Endothelial cell (in vitro differentiated cells): Measurements from ENCODE around the gene NGEF. TPM values are rescaled to one million over a fixed set of nuclear protein-coding genes. Genes with fewer than 3 reads are reported as not detected.

Experiments used
- DNase-seq: peaks from one replicate; pipeline ENCODE4 v3.0.0; 2021; ENCODE audit warnings: low spot score
- H3K27ac Mint-ChIP-seq: one replicate; pipeline ENCODE4 v1.8.0; 2021; ENCODE audit warnings: mixed read lengths, inconsistent platforms; ENCODE audit not compliant: unreplicated experiment
- H3K27me3 Mint-ChIP-seq: one replicate; pipeline ENCODE4 v1.8.0; 2021; ENCODE audit warnings: mild to moderate bottlenecking, moderate library complexity, mixed read lengths, inconsistent platforms; ENCODE audit not compliant: unreplicated experiment
- H3K36me3 Mint-ChIP-seq: one replicate; pipeline ENCODE4 v1.8.0; 2021; ENCODE audit warnings: mild to moderate bottlenecking, low read depth, mixed read lengths, inconsistent platforms; ENCODE audit not compliant: unreplicated experiment
- H3K4me1 Mint-ChIP-seq: one replicate; pipeline ENCODE4 v1.8.0; 2021; ENCODE audit warnings: mild to moderate bottlenecking, mixed read lengths, inconsistent platforms; ENCODE audit not compliant: unreplicated experiment
- H3K4me3 Mint-ChIP-seq: one replicate; pipeline ENCODE4 v1.8.0; 2021; ENCODE audit warnings: mild to moderate bottlenecking, mixed read lengths, inconsistent platforms; ENCODE audit not compliant: unreplicated experiment
- H3K9me3 Mint-ChIP-seq: one replicate; pipeline ENCODE4 v1.8.0; 2021; ENCODE audit warnings: mixed read lengths, inconsistent platforms; ENCODE audit not compliant: unreplicated experiment
- total RNA-seq: library from RNA; stranded (reverse); fragmentation: NEBNext Ultra II Directional; extraction: Animal tissue kit (Norgen Biotek cat#: 25700); gene quantifications from one replicate; pipeline ENCODE4 v1.2.1, GENCODE V29; 2021; ENCODE audit not compliant: unreplicated experiment
- TF ChIP-seq, protein P1 (sequence below): fragments of 200-600 bp; sonication (generic); IDR thresholded peaks from one replicate; pipeline ENCODE4 v1.5.0; 2021; ENCODE audit warnings: antibody characterized with exemption; ENCODE audit not compliant: unreplicated experiment

The NGEF gene
- total RNA-seq, 1 donor from 2014 or later: 1.4 TPM

DNA sequence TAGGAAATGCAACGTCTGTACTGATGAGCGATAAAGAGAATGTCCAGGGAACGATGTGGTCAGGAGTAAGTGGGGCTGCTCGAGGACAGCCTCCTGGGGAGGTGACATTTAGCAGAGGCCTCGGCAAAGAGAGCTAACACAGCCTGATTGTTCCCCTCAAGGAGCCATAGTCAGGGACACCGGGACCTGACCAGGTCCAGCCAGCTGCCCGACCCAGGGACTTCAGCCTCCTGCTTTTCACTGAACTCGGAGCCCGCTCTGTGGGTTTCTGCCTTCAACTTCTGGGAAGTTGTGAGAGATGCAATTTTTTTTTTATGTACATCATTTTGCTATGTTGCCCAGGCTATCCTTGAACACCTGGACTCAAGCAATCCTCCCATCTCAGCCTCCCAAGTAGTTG is 29.5 kb upstream of the NGEF start:
- Mint-ChIP-seq H3K36me3 (no peaks in the 10 kb centered on the region), H3K27ac (no peak overlapping the region), H3K27me3 (peaks cover 5% of the 10 kb centered on the region), H3K4me1 (peaks cover 8% of the 10 kb centered on the region), H3K4me3 (no peak overlapping the region), H3K9me3 (peaks cover 4% of the 10 kb centered on the region)
- TF ChIP-seq, protein P1, sequence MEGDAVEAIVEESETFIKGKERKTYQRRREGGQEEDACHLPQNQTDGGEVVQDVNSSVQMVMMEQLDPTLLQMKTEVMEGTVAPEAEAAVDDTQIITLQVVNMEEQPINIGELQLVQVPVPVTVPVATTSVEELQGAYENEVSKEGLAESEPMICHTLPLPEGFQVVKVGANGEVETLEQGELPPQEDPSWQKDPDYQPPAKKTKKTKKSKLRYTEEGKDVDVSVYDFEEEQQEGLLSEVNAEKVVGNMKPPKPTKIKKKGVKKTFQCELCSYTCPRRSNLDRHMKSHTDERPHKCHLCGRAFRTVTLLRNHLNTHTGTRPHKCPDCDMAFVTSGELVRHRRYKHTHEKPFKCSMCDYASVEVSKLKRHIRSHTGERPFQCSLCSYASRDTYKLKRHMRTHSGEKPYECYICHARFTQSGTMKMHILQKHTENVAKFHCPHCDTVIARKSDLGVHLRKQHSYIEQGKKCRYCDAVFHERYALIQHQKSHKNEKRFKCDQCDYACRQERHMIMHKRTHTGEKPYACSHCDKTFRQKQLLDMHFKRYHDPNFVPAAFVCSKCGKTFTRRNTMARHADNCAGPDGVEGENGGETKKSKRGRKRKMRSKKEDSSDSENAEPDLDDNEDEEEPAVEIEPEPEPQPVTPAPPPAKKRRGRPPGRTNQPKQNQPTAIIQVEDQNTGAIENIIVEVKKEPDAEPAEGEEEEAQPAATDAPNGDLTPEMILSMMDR: no peak
- DNase-seq: no peak

DNA sequence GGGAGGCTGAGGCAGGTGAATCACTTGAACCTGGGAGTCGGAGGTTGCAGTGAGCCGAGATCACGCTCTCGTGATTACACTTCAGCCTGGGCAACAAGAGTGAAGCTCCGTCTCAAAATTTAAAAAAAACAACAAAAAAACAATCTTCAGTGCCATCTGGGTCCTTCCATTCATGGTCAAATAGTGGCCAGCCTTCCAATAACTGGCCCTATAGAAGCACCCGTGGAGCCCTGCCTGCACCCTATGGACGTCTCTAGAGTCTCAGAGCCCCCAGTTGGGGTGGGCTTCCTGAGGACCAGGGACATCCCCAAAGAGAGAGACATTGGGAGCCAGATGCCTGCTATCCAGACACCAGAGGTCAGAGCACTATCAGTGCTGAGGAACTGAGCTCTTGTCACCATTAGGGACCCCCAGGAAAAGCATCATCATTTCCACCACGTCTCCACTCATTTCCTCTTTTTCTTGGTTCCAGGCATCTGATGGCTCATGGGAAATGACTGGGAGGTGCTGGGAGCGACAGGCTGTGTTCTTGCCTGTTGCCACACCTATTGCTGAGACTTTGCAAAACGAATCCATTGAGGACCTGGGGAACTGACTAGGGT is 28.8 kb upstream of the NGEF start:
- no peak for DNase-seq
- Mint-ChIP-seq H3K4me1 (peaks cover 8% of the 10 kb centered on the region), H3K27ac (no peak overlapping the region), H3K9me3 (peaks cover 4% of the 10 kb centered on the region), H3K4me3 (no peak overlapping the region), H3K36me3 (no peaks in the 10 kb centered on the region), H3K27me3 (peaks cover 5% of the 10 kb centered on the region)
- TF ChIP-seq, protein P1: no peak

DNA sequence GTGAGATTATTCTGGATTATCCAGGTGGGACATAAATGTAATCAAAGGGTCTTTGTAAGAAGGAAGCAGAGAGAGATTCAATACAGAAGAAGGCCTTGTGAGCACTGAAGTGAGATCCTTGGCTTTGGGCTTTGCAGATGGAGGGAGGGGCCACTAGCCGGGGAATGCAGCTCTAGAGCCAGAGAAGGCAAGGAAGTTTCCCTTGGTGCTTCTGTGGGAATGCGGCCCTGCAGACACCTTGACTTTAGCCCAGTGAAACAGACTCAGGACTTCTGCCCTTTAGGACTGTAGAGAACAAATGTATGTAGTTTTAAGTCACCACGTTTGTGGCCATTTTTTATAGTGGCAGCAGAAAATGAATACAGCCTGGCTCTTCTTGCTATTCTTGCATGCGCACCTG is 27.5 kb upstream of the NGEF start:
- H3K27me3 Mint-ChIP-seq: peaks cover 5% of the 10 kb centered on the region
- TF ChIP-seq, protein P1: no peak
- no peak for DNase-seq
- H3K4me1 Mint-ChIP-seq: peaks cover 8% of the 10 kb centered on the region
- no peak overlapping the region for H3K27ac Mint-ChIP-seq
- H3K36me3 Mint-ChIP-seq: no peaks in the 10 kb centered on the region
- no peak overlapping the region for H3K4me3 Mint-ChIP-seq
- H3K9me3 Mint-ChIP-seq: no peaks in the 10 kb centered on the region

DNA sequence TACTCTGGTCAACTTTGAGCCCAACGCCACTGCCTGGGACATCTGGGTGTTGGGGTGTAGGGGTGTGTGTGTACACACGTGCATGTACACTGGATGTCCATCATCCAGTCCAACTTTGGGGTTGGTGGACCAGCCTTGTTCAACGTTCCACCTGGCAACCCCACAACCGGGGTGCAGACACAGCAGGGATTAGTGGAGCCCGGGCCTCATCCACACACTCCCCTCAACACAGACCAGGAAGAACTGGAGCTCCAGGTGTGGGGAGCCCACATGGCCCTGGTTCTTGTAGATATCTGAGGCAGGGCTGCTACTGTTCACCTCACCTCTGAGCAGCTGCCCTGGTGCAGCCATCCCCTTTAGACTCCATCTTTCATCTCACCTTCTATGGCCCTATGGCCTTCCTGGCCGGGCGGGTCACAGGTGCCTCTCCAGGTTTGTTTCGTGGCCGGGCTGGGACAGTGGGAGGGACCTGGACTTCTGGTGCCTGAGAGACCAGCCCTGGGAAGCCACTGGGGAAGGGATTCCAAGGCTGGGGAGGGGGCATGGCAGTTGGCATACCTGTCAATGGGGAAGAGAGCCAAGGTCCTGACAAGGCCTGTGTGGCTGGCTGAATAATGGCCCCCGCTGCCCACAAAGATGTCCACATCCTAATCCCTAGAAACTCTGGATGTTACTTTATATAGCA is 26.9 kb upstream of the NGEF start:
- Mint-ChIP-seq H3K9me3 (no peaks in the 10 kb centered on the region), H3K27me3 (peaks cover 5% of the 10 kb centered on the region), H3K4me3 (no peak overlapping the region), H3K36me3 (no peaks in the 10 kb centered on the region), H3K4me1 (peaks cover 8% of the 10 kb centered on the region), H3K27ac (no peak overlapping the region)
- TF ChIP-seq, protein P1: no peak
- DNase-seq: no peak

DNA sequence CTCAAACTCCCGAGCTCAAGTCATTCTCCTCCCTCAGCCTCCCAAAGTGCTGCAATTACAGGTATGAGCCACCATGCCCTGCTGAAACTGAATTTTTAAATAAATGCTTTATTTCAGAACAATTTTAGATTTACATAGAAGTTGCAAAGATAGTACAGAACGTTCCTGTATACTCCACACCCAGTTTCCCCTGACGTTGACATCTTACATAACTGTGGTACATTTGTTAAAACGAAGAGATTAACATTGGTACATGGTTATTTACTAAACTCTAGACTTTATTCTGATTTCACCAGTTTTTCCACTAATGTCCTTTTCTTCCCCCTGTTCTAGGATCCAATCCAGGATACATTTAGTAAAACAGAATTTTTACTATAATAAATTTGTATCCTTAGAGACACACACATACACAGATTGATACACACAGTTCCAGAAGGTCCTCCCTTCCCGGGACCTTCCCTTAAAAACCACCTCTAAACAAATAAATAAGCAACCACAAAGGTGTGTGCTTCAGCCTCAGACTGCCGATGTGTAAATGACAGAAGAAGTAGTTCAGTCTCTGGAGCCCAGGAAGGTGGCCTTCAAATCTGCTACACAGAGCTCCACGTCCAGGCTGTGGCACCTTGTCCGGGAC is 26.3 kb upstream of the NGEF start:
- H3K4me1 Mint-ChIP-seq: peaks cover 8% of the 10 kb centered on the region
- no peak overlapping the region for H3K27ac Mint-ChIP-seq
- H3K9me3 Mint-ChIP-seq: no peaks in the 10 kb centered on the region
- no peaks in the 10 kb centered on the region for H3K36me3 Mint-ChIP-seq
- DNase-seq: no peak
- no peak overlapping the region for H3K4me3 Mint-ChIP-seq
- TF ChIP-seq, protein P1: no peak
- H3K27me3 Mint-ChIP-seq: peaks cover 5% of the 10 kb centered on the region
